ENCODE measurements around the gene SORCS1. TPM values are rescaled to one million over a fixed set of nuclear protein-coding genes. Genes with fewer than 3 reads are reported as not detected.

Gene SORCS1
- total and polyA plus RNA-seq, 9 donors, result 0.05 to 2.4 (median 1.0) TPM

DNA sequence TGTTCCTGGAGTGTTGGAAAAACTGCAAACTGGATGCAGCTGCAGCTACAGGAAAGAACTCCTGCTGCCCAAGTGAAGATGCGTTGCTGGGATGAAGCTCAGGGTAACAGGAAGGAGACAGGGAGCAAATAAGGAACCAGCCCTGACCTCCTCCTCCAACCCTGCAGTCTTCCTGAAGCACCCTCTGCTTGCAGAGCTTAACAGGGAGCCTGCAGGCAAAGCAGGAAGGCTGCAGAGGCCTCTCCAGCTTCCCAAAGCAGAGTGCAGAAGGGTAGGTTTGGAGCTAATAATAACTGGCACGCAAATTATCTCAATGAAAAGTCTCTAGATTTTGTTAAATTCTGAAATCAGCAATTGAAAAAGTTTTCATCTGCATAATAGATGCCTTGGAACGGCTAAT, 92.5 kb downstream of the SORCS1 start:
- TF ChIP-seq POLR2A (IDR thresholded peaks at IDR 0.05), result no peak
- no peak for TF ChIP-seq EP300 (IDR thresholded peaks at IDR 0.05)
- TF ChIP-seq, protein P1, sequence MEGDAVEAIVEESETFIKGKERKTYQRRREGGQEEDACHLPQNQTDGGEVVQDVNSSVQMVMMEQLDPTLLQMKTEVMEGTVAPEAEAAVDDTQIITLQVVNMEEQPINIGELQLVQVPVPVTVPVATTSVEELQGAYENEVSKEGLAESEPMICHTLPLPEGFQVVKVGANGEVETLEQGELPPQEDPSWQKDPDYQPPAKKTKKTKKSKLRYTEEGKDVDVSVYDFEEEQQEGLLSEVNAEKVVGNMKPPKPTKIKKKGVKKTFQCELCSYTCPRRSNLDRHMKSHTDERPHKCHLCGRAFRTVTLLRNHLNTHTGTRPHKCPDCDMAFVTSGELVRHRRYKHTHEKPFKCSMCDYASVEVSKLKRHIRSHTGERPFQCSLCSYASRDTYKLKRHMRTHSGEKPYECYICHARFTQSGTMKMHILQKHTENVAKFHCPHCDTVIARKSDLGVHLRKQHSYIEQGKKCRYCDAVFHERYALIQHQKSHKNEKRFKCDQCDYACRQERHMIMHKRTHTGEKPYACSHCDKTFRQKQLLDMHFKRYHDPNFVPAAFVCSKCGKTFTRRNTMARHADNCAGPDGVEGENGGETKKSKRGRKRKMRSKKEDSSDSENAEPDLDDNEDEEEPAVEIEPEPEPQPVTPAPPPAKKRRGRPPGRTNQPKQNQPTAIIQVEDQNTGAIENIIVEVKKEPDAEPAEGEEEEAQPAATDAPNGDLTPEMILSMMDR (IDR thresholded peaks at IDR 0.05), result no peak
- H3K9me3 ChIP-seq, result no peaks in the 10 kb centered on the region
- H3K36me3 ChIP-seq, result no peaks in the 10 kb centered on the region
- no peak overlapping the region for H3K27ac ChIP-seq
- H3K4me3 ChIP-seq, result no peak overlapping the region
- intact Hi-C loops (cut with DNase I), result no loop called here
- 75 to 83% (median 76%) methylated on average over 3 of the region's 3 CpGs for WGBS, 3 donors
- no peaks in the 10 kb centered on the region for H3K27me3 ChIP-seq
- DNase-seq, result no peak
- no peaks in the 10 kb centered on the region for H3K4me1 ChIP-seq (ENCODE audit: insufficient read depth)

DNA sequence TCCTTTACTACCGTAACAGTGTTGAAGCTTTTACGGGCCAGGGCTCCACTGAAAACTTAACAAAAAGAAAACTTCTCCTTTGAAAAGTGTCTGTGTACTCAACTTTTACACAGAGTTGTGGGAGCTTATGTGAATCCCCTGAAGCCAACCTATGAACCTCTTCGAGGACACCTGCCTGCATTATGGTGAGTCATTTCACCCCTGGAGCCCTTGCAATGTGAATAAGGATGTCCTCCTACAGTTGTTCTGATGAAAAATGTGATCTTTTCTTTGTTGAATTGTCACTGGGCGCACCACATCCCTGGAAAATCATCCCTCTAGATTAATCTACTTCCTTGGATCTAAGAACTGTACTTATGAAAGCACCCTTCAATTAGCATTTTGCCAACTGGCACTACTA, 93.2 kb downstream of the SORCS1 start:
- no peak for DNase-seq
- H3K4me1 ChIP-seq (ENCODE audit: insufficient read depth), result no peaks in the 10 kb centered on the region
- intact Hi-C loops (cut with DNase I), result no loop called here
- H3K9me3 ChIP-seq, result no peaks in the 10 kb centered on the region
- H3K4me3 ChIP-seq, result no peak overlapping the region
- no peaks in the 10 kb centered on the region for H3K27me3 ChIP-seq
- H3K36me3 ChIP-seq, result no peaks in the 10 kb centered on the region
- WGBS, 3 donors, result 74 to 86% (median 79%) methylated on average over 4 of the region's 4 CpGs
- H3K27ac ChIP-seq, result no peak overlapping the region
- TF ChIP-seq, protein P1 (IDR thresholded peaks at IDR 0.05), result no peak
- TF ChIP-seq EP300 (IDR thresholded peaks at IDR 0.05) (no peak), POLR2A (IDR thresholded peaks at IDR 0.05) (no peak)

DNA sequence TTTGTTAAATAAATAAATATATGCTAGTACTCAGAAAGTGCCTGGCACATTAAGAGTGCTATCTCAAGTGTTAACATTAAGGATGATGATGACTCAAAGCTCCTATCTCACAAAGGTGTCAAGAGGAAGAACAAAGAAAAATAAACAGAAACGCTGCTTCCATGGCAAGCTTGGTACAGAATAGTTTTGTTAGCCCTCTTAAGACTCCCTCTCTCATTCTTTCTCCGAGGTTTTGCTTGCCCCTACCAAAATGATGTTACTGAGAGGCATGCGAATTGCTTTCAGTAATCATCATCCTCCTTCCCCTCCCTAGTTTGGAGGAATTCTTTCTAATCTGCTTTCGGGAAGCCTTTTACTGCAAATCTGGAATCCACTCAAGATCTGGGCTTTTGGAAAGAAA, 96.7 kb downstream of the SORCS1 start:
- 16 to 18% (median 17%) methylated on average over 4 of the region's 4 CpGs for WGBS, 3 donors
- DNase-seq, result no peak
- Histone ChIP-seq H3K4me3 (no peak overlapping the region), H3K27ac (no peak overlapping the region), H3K27me3 (no peaks in the 10 kb centered on the region), H3K9me3 (no peaks in the 10 kb centered on the region), H3K36me3 (no peaks in the 10 kb centered on the region), H3K4me1 (ENCODE audit: insufficient read depth) (no peaks in the 10 kb centered on the region)
- TF ChIP-seq, protein P1 (IDR thresholded peaks at IDR 0.05), result no peak
- TF ChIP-seq POLR2A (IDR thresholded peaks at IDR 0.05), result no peak
- no peak for TF ChIP-seq EP300 (IDR thresholded peaks at IDR 0.05)
- intact Hi-C loops (cut with DNase I), result no loop called here

DNA sequence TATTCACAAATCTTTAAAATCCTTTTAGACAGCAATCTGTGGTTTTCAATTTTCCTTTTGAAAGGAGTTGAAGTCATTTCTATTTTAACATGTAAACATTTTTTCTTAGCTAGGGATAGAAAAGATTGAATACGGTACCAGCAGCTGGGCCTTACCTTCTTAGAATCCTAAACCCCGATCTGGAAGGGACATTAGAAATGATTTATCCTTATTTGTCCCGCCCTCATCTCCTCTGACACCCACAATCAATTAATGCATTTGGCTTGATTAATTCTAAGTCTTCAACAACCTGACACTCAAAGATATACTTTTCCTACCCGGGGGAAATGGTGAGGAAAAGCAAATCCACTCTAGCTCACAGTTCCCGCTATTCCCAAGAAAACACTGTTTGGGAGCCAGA, 100.4 kb downstream of the SORCS1 start:
- DNase-seq, result no peak
- H3K36me3 ChIP-seq, result no peaks in the 10 kb centered on the region
- no peak overlapping the region for H3K27ac ChIP-seq
- 86 to 90% (median 89%) methylated on average over 5 of the region's 5 CpGs for WGBS, 3 donors
- H3K4me3 ChIP-seq, result no peak overlapping the region
- H3K27me3 ChIP-seq, result no peaks in the 10 kb centered on the region
- no peaks in the 10 kb centered on the region for H3K9me3 ChIP-seq
- intact Hi-C loops (cut with DNase I), result no loop called here
- TF ChIP-seq, protein P1 (IDR thresholded peaks at IDR 0.05), result no peak
- TF ChIP-seq EP300 (IDR thresholded peaks at IDR 0.05) (no peak), POLR2A (IDR thresholded peaks at IDR 0.05) (no peak)
- no peaks in the 10 kb centered on the region for H3K4me1 ChIP-seq (ENCODE audit: insufficient read depth)

DNA sequence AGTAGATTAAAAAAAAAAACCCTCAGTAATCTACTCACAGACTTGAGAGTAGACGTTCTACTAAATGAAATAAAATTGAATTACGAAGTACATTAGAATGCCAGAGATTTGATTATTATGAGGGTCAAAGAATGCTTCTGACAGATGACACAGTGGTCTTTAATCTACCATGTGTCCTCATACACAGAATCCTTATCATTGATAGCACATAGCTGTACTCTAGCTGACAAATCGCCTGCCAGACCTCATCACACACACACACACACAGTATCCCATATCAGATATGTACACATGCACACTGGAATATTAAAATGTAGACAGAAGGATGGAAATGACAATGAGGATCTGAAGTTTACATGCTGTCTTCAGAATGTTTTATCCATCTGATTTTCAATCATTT, 104.6 kb downstream of the SORCS1 start:
- Histone ChIP-seq H3K4me1 (ENCODE audit: insufficient read depth) (no peaks in the 10 kb centered on the region), H3K36me3 (no peaks in the 10 kb centered on the region), H3K4me3 (no peak overlapping the region), H3K27me3 (no peaks in the 10 kb centered on the region), H3K27ac (no peak overlapping the region), H3K9me3 (no peaks in the 10 kb centered on the region)
- no peak for DNase-seq
- 66 to 80% (median 71%) methylated on average over 3 of the region's 3 CpGs for WGBS, 3 donors
- intact Hi-C loops (cut with DNase I), result no loop called here
- TF ChIP-seq, protein P1 (IDR thresholded peaks at IDR 0.05), result no peak
- TF ChIP-seq POLR2A (IDR thresholded peaks at IDR 0.05) (no peak), EP300 (IDR thresholded peaks at IDR 0.05) (no peak)

All from ovary (tissue), 9 donors.